HG02763 (cell line): ENCODE data around the gene RTKN2.
"Not testable (repeated sequence)": the region's sequence is repeated elsewhere in the genome, so short reads cannot be mapped to it uniquely, and the experiment has no call there.

ENCODE experiments used
- ATAC-seq: cut with Tn5 transposase; IDR thresholded peaks from one replicate; pipeline ENCODE4 v1.9.1; 2021; ENCODE audit warnings: mild to moderate bottlenecking, moderate library complexity; ENCODE audit not compliant: unreplicated experiment

RTKN2 gene

GRCh38 chr10:62259998-62260397, 8.6 kb downstream of the RTKN2 start:
- ATAC-seq: no peak

GRCh38 chr10:62259456-62259855, 9.2 kb downstream of the RTKN2 start:
- ATAC-seq: no peak

DNA sequence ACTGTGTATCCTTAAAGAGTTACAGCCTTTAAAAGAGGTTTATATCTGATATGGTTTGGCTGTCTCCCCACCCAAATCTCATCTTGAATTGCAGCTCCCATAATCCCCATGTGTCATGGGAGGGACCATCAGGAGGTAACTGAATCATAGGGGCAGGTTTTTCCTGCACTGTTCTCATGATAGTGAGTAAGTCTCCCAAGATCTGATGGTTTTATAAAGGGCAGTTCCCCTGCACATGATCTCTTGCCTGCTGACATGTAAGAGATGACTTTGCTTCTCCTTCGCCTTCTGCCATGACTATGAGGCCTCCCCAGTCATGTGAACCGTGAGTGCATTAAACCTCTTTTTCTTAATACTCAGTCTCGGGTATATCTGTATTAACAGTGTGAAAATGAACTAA, 9.7 kb downstream of the RTKN2 start:
- ATAC-seq: no peak

- ATAC-seq: no peak
Measured at GRCh38 chr10:62253704-62254103, 14.9 kb downstream of the RTKN2 start.

DNA sequence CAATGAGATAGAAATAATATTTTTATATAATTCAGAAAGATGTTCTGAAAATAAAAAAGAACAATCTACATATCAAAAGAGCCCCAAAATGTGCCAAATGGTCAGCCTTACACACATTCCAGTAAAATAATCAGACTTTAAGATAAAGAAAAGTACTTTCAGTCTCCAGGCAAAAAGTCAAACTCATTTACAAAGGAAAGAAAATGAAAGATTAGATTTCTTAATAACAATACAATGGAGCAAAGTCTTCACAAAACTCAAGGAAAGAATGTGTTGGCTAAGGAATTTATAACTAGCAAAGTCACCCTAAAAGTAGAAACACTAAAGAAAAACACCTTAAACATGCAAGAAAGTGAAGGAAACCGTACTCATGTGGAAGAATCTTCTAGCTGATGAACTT, 16.6 kb downstream of the RTKN2 start:
- no peak for ATAC-seq

DNA sequence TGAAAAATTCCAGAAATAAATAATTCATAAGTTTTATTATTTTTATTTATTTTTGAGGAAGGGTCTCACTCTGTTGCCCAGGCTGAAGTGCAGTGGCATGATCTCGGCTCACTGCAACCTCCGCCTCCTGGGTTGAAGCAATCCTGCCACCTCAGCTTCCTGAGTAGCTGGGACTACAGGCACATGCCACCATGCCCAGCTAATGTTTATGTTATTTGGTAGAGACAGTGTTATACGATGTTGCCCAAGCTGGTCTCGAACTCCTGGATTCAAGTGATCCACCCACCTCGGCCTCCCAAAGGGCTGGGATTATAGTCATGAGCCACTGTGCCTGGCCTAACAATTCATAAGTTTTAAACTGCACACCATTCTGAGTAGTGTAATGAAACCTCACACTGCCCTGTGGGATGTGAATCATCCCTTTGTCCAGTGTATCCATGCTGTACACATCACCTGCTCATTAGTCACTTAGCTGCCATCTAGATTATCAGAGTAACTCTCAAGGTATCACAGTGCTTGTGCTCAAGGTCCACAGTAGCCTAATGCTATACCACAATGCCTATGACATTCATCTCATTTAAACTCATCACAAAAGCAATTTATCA, 17.9 kb downstream of the RTKN2 start:
- ATAC-seq: no peak

DNA sequence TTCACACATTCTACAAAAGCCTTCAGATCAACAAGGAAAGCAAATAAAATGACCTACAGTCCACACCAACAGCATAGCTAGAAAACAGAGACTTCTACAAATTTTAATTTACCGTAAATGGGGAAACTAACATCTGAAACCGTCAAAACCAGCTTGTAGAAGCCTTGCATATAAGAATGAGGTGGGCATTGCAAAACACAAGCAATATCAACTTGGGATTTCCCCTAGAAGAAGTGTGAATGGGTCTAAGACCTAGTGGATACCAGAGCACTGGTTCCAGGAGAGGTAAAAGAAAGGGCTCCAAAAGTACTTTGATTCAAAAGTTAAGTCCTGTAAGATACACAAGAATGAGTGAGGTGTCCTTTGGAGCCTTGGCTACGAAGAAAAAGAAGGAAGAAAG, 18.7 kb downstream of the RTKN2 start:
- no peak for ATAC-seq

DNA sequence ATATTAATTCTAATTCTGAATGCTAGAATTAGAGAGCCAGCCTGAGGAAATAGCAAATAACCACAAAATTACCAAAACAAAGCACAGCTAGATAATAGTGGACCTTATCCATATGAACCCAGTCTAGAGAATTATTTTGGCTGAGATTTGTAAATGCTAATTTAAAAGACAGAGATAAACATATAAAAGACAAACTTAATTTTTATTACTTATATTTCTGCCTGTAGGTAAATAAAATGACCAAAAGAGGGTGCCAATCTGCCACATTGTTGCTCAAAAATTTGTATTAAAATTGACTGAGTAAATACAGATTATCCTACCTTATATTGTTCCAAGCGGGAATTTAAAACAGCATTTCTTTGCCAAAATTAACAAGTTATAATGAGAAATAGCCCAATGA, 20.2 kb downstream of the RTKN2 start:
- no peak for ATAC-seq

GRCh38 chr10:62244785-62245467, 23.7 kb downstream of the RTKN2 start:
- ATAC-seq: peak; percentile 58

DNA sequence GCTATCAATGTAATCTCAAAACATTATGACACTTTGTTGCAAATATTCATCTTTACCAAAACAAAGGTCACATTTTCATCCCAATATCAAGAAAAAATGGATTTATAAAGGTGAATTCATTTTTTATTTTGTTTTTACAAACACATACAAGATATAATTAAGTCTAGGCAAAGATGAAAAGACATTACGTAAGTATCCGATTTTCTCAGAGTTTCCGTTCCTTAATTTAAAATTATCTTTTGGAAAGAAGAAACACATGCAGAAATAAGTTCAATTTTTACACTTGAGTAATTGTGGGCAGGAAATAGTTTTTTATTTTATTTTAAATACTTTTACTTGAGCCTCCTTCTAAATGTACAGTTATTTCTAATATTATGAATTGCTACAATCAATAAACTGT, 24.6 kb downstream of the RTKN2 start:
- no peak for ATAC-seq

- ATAC-seq: peak; percentile 37
Measured at GRCh38 chr10:62243647-62243997, 25.0 kb downstream of the RTKN2 start.

DNA sequence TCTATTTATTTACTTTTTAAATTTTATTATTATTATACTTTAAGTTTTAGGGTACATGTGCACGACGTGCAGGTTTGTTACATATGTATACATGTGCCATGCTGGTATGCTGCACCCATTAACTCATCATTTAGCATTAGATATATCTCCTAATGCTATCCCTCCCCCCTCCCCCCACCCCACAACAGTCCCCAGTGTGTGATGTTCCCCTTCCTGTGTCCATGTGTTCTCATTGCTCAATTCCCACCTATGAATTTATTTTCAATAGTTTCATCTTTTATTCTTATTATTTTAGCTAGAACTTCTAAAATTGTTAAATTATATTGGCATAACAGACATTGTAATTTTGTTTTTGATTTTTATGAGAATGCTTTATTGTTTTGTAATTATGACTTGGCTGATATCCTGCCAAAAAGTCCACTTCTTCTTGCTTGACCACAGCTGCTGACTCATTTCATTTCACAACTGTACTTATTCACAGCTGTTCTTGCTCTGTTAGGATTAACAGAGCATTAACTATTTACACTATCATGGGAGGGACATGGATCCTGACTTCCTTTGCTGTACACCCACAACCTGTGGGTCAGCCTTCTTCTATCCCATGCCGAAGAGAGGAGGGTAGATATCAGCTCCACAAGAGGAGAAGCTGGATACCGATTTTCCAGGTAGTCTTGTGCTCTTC, 25.5 kb downstream of the RTKN2 start:
- ATAC-seq: peak; percentile 79

DNA sequence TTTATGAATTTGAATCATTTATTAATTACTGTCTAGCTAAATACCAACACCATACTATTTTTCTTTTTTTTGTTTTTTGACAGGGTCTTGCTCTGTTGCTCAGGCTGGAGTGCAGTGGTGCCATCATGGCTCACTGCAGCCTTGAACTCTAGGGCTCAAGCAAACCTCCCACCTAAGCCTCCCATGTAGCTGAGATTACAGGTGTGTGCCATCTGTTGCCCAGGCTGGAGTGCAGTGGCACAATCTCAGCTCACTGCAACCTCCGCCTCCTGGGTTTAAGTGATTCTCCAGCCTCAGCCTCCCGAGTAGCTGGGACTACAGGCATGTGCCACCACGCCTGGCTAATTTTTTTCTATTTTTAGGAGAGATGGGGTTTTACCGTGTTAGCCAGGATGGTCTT, 27.1 kb downstream of the RTKN2 start:
- ATAC-seq: not testable (repeated sequence)

- no peak for ATAC-seq
Measured at GRCh38 chr10:62239994-62240393, 28.6 kb downstream of the RTKN2 start.

DNA sequence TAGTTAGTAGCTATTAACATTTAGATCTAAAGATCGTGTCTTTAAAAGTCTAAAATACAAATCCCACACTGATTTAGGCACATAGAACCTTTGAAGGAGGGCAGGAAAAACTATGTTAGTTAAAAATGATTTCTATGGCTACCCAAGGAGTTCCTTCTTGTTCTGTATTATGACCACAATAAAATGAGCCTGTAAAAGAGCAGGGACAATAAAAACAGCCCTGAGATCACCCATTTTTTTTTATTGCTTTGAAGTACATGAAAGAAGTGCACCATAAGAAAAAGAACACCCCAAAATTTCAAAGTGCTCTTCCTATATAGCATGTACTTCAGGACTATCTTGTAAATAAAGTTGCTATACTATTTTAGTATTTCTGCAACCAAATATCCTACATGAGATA, 29.8 kb downstream of the RTKN2 start:
- no peak for ATAC-seq

GRCh38 chr10:62237966-62238365, 30.7 kb downstream of the RTKN2 start:
- ATAC-seq: no peak

- ATAC-seq: no peak
Measured at GRCh38 chr10:62237506-62237905, 31.1 kb downstream of the RTKN2 start.

DNA sequence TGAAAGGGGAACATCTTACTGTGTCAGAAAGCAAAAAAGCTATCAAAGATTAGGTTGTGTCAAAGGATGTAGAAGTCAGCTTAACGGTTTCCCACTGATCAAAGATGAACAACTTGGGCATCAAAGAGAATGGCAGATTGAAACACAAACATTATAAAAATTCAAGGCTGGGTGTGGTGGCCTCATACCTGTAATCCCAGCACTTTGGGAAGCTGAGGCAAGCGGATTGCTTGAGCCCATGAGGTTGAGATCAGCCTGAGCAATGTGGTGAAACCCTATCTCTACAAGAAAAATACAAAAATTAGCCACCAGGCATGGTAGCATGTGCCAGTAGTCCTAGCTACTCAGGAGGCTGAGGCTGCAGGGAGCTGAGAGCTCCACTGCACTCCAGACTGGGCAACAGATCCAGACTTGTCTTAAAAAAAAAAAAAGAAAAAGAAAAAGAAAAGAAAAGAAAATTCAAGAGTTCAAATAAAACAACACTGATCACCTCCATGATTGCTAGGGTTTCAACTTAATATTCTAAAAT, 34.5 kb downstream of the RTKN2 start:
- no peak for ATAC-seq

GRCh38 chr10:62233356-62234076, 35.1 kb downstream of the RTKN2 start:
- ATAC-seq: no peak

DNA sequence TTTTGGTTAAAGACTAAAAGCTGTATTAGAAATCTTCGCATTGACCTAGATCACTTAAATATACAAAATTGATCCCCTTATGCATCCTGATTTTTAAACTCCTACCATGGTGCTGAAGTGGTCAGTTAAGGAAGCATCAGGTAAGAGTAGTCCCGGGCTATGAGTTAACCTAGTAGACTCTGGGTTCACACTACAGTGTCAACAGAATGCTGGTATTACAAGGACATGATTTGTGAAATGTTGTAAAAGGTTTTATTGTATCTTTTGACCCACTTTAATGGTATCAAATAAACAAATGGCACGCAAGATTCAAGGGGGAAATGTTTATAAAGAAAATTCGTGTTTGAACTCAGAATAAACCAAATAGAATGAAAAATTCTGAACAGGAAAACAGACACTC, 36.8 kb downstream of the RTKN2 start:
- ATAC-seq: no peak

DNA sequence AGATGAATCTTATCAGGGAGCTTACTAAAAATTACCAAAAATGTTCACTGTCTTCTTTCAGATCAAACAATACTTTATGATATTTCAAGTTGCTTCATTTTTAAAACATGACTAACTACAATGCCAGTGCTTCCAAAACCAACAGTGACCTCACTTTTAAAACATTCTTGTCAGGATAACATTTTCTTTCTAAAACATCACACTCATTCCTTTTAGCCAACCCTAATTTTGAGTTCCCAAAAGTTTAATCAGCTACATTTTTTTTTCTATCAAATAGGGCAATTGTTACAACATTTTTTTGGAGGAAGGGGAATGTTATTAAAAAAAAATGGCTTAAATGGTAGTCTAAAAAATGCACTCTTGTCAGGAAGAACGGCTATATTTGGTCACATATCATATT, 37.3 kb downstream of the RTKN2 start:
- no peak for ATAC-seq
